Effector memory CD8-positive, alpha-beta T cell (primary cell): ENCODE results near the gene SLC29A1.
"Not testable (repeated sequence)": the region's sequence is repeated elsewhere in the genome, so short reads cannot be mapped to it uniquely, and the experiment has no call there.

Experiments
- ATAC-seq: fragments of 150-1000 bp; cut with Tn5 transposase; replicated peaks from 2 replicates; pipeline ENCODE4 v1.10.0; 2021; ENCODE audit warnings: mild to moderate bottlenecking, moderate library complexity
- DNase-seq, 3 experiments: peaks; one replicate each; pipeline ENCODE4 v3.0.0; 2021
- H3K27ac Mint-ChIP-seq, 2 donors: one replicate each; pipeline ENCODE4 v1.8.0; 2022; ENCODE audit warnings: mild to moderate bottlenecking in 2 of 2, mixed read lengths in 2 of 2, moderate library complexity in 2 of 2
- H3K27me3 Mint-ChIP-seq, 2 donors: one replicate each; pipeline ENCODE4 v1.8.0; 2022; ENCODE audit warnings: mixed read lengths in 2 of 2
- H3K36me3 Mint-ChIP-seq: one replicate; pipeline ENCODE4 v1.8.0; 2022; ENCODE audit warnings: mild to moderate bottlenecking, moderate library complexity, mixed read lengths; ENCODE audit not compliant: insufficient read depth
- H3K4me1 Mint-ChIP-seq, 2 donors: one replicate each; pipeline ENCODE4 v1.8.0; 2022; ENCODE audit warnings: low read depth in 2 of 2, mixed read lengths in 2 of 2
- H3K4me3 Mint-ChIP-seq, 2 donors: one replicate each; pipeline ENCODE4 v1.8.0; 2022; ENCODE audit warnings: mild to moderate bottlenecking in 2 of 2, mixed read lengths in 2 of 2, moderate library complexity in 2 of 2
- H3K9me3 Mint-ChIP-seq, 2 donors: one replicate each; pipeline ENCODE4 v1.8.0; 2022; ENCODE audit warnings: mixed read lengths in 2 of 2

Gene SLC29A1

DNA sequence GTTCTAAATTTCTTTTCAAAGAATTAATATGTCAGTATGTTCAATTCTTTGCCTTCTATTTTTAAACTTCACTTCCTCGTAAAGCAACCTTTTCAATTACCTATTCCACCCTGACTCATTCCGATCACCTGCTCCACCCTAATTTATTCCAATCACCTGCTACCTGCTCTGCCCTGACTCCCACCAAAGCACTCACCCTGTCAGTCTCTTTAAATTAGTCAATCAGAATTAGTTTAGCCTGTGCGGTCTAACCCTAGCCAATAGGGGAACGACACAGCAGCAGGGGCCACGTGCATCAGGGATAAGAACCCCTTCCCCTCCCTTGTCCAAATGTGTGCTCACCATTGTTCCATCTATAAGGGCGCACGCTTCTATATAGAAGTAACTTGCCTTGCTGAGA lies 38.0 kb upstream of the SLC29A1 start:
- ATAC-seq, H3K4me1 Mint-ChIP-seq, H3K9me3 Mint-ChIP-seq, DNase-seq, H3K4me3 Mint-ChIP-seq, H3K27ac Mint-ChIP-seq, H3K36me3 Mint-ChIP-seq: not testable (repeated sequence)
- peaks cover 16 to 29% of the 10 kb centered on the region in 2 donors for H3K27me3 Mint-ChIP-seq

DNA sequence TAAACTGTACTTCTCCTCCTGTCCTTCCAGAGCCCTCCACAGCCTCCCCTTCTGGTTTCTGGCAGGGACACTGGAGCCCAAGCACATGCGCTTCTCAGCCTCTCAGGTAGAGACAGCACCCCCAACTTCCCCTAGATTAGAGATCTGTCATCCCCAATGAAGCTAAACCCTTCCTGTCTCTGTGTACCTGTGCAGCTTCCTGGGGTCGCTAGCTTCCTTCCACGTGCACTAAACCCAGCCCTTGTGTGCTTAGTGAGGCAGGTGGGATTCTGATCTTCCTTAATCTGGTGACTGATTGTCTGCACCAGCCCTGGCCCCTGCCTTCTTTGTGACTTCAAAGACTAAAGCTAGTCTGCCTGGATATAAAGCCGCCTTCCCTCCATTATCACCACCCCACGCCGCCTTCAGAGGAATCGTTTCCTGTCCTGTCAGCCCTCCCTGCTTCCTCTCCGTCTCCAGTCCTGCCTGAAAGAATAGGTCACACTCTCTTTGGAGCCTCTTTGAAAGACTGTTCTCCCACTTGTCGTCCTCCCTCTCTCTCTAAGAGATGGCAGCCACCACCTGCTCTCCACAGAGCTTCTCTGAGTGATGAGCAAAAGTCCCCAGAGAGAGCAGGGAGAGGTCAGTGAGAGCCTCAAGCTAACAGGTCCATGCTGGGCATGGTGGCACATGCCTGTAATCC lies 37.3 kb upstream of the SLC29A1 start:
- H3K4me1 Mint-ChIP-seq, result peaks cover 5 to 6% of the 10 kb centered on the region in 2 donors
- no peaks in the 10 kb centered on the region for H3K9me3 Mint-ChIP-seq
- DNase-seq (no peak), ATAC-seq (peak; percentile 17)
- no peak overlapping the region for H3K27ac Mint-ChIP-seq
- peaks cover 16 to 29% of the 10 kb centered on the region in 2 donors for H3K27me3 Mint-ChIP-seq
- H3K36me3 Mint-ChIP-seq, result no peaks in the 10 kb centered on the region
- H3K4me3 Mint-ChIP-seq, result no peak overlapping the region

DNA sequence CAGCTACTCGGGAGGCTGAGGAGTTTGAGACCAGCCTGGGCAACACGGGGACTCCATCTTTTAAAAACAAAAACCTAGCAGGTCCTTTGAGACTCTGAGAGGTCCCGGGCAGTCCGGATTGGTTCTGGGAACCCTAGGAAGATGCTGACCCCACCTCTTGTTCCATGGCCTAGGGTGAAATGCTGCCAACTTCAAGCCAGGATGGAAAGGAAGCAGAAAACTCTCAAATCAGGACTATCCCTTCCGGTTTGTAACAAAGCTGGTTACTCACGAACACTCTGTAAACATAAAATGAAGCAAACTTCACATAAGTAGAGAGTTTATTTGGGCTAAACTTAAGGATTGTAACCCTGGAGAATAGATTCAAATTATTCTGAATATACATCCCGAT lies 36.8 kb upstream of the SLC29A1 start:
- ATAC-seq, result no peak
- H3K27ac Mint-ChIP-seq, result no peak overlapping the region

DNA sequence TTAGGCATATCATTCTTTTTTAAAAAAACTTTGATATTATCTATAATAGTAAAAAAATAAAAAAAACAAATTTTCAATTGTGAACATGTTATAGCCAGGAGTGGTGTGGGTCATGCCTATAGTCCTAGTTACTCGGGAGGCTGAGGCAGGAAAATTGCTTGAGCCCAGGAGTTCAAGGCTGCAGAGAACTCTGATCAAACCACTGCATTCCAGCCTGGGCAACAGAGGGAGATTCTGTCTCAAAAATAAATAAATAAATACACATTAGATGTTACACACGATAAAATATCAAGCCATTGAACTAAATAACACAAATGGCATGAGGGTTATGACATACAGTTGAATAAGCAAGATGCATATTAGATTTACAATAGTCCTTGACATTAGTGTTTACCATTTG lies 34.6 kb upstream of the SLC29A1 start:
- no peak overlapping the region for H3K4me3 Mint-ChIP-seq
- peaks cover 32 to 53% of the 10 kb centered on the region in 2 donors for H3K27me3 Mint-ChIP-seq
- no peaks in the 10 kb centered on the region for H3K9me3 Mint-ChIP-seq
- H3K36me3 Mint-ChIP-seq, result peaks cover 4% of the 10 kb centered on the region
- H3K4me1 Mint-ChIP-seq, result peaks cover 6 to 11% of the 10 kb centered on the region in 2 donors
- DNase-seq, result no peak
- no peak overlapping the region for H3K27ac Mint-ChIP-seq
- ATAC-seq, result no peak

More for the DNA sequence above, 36.8 kb upstream of the SLC29A1 start:
- Mint-ChIP-seq H3K27me3 (peaks cover 16 to 31% of the 10 kb centered on the region in 2 donors), H3K36me3 (no peaks in the 10 kb centered on the region), H3K9me3 (no peaks in the 10 kb centered on the region), H3K4me1 (peaks cover 5 to 6% of the 10 kb centered on the region in 2 donors), H3K4me3 (no peak overlapping the region)
- DNase-seq, result no peak

DNA sequence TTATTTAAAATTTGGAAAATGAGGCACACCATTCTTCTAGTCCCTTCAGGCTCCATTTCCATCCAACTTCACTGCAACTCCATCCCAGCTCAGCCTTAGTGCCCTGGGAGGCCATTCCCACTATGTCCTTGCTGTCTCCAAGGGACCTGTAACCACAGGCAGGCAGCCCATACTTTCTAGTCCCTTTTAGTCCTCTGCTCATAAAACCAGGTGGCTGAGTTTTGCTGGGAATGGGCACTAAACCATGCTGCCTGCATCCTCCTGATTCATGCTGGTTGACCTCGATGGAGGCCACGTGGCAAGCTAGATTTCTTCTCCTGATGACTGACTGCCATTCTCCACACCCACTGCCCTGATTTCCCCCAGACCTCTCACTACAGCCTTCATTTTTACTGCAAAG lies 34.1 kb upstream of the SLC29A1 start:
- Mint-ChIP-seq H3K27ac (no peak overlapping the region), H3K36me3 (peaks cover 7% of the 10 kb centered on the region), H3K9me3 (no peaks in the 10 kb centered on the region), H3K4me3 (no peak overlapping the region), H3K4me1 (peaks cover 6 to 11% of the 10 kb centered on the region in 2 donors), H3K27me3 (peaks cover 32 to 53% of the 10 kb centered on the region in 2 donors)
- no peak for DNase-seq
- ATAC-seq, result no peak

DNA sequence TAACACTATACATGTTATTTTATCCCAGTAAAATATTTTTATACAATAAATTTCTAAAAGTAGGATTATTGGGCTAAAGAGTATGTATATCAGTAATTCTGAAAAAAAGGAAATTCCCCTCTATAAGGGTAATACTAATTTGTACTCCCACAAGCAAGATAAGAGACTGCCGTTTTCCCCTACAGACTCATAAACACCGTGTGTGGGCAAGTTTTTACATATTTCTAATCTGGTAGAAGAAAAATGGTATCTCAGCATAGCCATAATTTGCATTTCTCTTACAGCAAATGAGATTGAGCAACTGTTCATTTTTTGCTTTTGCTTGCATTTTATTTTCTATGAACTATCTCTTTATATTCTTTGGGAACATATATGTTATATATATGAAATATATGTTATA lies 32.7 kb upstream of the SLC29A1 start:
- Mint-ChIP-seq H3K27ac (no peak overlapping the region), H3K9me3 (no peaks in the 10 kb centered on the region), H3K4me3 (no peak overlapping the region), H3K27me3 (peaks cover 24 to 46% of the 10 kb centered on the region in 2 donors), H3K4me1 (peaks cover 6 to 11% of the 10 kb centered on the region in 2 donors), H3K36me3 (peaks cover 7% of the 10 kb centered on the region)
- DNase-seq, result no peak
- no peak for ATAC-seq

DNA sequence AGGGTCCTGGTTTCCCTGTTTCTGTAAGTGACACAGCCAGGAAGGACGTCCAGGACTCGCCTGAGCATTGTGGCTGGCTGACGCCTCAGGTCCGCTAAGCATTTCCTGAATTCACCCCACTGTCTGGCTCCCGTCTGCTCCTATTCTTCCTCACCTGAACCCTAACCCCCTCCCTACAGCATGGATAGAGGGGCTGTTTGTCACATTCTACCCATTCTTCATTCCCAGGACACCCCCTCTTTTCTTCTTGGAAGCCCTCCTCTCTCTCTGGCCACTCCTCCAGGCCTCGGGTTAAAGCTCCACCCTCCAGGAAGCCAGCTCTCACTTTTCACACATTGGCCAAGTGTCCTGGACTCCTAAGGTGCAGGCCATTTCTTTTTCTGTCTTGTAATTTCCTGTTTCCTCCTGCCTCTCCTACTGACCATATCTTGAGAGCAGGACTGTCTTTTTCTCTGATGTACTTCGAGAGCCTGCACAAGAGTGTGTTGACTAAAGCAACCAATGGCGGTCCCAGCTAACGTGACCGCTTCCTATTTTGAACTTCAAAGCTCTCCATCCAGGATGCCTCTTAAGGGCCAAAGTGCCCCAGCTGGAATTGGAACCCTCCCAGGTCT lies 30.9 kb upstream of the SLC29A1 start:
- H3K36me3 Mint-ChIP-seq, result peaks cover 7% of the 10 kb centered on the region
- peak overlapping the region in 1 of 2 donors; percentile 5 for H3K27ac Mint-ChIP-seq
- H3K27me3 Mint-ChIP-seq, result peaks cover 16 to 36% of the 10 kb centered on the region in 2 donors
- peak overlapping the region in 1 of 2 donors; percentile 49 for H3K4me3 Mint-ChIP-seq
- ATAC-seq, result no peak
- H3K9me3 Mint-ChIP-seq, result no peaks in the 10 kb centered on the region
- H3K4me1 Mint-ChIP-seq, result peaks cover 0 to 6% of the 10 kb centered on the region in 2 donors
- DNase-seq, result no peak

DNA sequence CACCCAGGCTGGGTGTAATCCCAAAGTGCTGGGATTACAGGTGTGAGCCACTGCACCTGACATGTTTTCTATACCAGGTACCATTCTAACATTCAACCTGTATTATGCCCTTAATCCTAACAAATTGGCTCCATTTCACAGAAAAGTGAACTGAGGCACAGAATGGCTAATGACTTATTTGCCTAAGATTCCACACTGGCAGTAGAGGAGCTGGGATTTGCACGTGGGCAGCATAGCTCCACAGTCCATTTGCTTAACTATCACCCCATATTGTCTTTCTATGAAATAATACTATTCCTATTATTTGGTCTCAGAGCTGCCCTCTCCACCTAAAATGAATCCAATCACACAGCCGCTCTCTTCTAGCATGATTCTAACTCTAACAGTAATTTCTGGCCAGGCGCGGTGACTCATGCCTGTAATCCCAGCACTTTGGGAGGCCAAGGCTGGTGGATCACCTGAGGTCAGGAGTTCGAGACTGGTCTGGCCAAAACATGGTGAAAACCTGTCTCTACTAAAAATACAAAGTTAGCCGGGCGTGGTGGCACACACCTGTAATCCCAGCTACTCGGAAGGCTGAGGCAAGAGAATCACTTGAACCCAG lies 30.0 kb upstream of the SLC29A1 start:
- no peak for ATAC-seq
- H3K9me3 Mint-ChIP-seq, result no peaks in the 10 kb centered on the region
- DNase-seq, result no peak
- peaks cover 0 to 6% of the 10 kb centered on the region in 2 donors for H3K4me1 Mint-ChIP-seq
- no peak overlapping the region for H3K27ac Mint-ChIP-seq
- peaks cover 16 to 36% of the 10 kb centered on the region in 2 donors for H3K27me3 Mint-ChIP-seq
- no peak overlapping the region for H3K4me3 Mint-ChIP-seq
- peaks cover 7% of the 10 kb centered on the region for H3K36me3 Mint-ChIP-seq

DNA sequence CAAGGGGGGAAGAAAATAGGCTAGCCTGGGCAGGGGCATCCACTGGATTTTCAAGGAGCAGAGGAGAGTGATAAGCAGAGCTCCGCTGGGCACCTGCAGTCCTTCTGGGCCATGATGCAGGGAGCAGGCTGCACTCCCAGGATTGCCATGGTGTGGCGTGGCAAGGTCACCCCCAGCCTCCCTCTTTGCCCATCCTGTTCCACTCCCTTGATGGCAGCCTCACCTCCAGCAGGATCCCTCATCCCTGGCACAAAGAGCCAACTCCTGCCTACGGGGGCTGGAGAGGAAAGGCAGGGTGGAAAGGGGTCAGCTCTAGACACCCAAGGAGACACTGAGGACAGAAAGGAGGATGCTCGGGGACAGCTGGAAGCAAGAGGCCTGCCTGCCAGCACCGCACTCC lies 29.1 kb upstream of the SLC29A1 start:
- ATAC-seq (no peak), DNase-seq (no peak)
- Mint-ChIP-seq H3K4me1 (peaks cover 0 to 6% of the 10 kb centered on the region in 2 donors), H3K27me3 (peaks cover 22 to 36% of the 10 kb centered on the region in 2 donors), H3K36me3 (peaks cover 7% of the 10 kb centered on the region), H3K9me3 (no peaks in the 10 kb centered on the region), H3K4me3 (no peak overlapping the region), H3K27ac (no peak overlapping the region)

DNA sequence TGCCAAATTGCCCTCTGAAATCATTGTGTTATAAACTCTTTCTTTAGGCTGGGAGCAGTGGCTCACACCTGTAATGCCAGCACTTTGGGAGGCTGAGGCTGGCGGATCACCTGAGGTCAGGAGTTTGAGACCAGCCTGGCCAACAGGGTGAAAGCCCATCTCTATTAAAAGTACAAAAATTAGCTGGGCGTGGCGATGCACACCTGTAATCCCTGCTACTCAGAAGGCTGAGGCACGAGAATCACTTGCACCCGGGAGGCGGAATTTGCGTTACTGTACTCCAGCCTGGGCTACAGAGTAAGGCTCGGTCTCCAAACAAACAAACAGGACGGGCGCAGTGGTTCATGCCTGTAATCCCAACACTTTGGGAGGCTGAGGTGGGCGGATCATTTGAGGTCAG lies 27.0 kb upstream of the SLC29A1 start:
- DNase-seq, H3K27ac Mint-ChIP-seq, H3K9me3 Mint-ChIP-seq, H3K4me3 Mint-ChIP-seq, H3K36me3 Mint-ChIP-seq, H3K4me1 Mint-ChIP-seq, ATAC-seq: not testable (repeated sequence)
- peaks cover 31 to 48% of the 10 kb centered on the region in 2 donors for H3K27me3 Mint-ChIP-seq

DNA sequence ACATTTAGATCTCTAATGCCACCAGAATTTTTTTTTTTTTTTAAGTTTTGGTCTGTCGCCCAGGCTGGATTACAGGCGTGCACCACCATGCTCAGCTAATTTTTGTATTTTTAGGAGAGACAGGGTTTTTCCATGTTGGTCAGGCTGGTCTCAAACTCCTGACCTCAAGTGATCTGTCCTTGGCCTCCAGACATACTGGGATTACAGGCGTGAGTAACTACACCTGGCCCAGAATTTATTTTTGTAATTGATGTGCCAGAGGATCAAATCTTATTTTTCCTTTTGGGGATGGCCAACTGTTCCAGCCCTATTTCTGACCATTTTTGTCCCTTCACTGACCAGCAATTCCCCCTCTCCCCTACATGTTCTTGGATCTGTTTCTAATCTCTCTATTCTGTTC lies 24.7 kb upstream of the SLC29A1 start:
- Mint-ChIP-seq H3K4me1 (no peaks in the 10 kb centered on the region), H3K27ac (peak overlapping the region in 1 of 2 donors; percentile 15), H3K4me3 (no peak overlapping the region), H3K36me3 (peaks cover 4% of the 10 kb centered on the region), H3K27me3 (peaks cover 20 to 45% of the 10 kb centered on the region in 2 donors), H3K9me3 (no peaks in the 10 kb centered on the region)
- DNase-seq, result no peak
- no peak for ATAC-seq

DNA sequence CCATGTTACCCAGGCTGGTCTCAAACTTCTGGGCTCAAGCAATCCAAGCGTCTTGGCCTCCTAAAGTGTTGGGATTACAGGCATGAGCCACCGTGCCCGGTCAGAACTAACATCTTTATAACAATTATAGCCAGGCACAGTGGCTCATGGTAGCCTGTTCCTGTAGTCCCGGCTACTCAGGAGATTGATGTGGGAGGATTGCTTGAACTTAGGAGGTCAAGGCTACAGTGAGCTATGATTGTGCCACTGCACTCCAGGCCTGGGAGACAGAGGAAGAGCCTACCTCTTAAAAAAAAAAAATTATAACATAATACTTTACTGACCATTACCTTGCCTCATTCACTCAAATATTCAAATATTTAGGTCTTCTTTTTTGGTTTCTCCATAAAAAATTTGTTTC lies 23.5 kb upstream of the SLC29A1 start:
- H3K9me3 Mint-ChIP-seq, result no peaks in the 10 kb centered on the region
- H3K27me3 Mint-ChIP-seq, result peaks cover 20 to 37% of the 10 kb centered on the region in 2 donors
- ATAC-seq (no peak), DNase-seq (no peak)
- H3K4me1 Mint-ChIP-seq, result no peaks in the 10 kb centered on the region
- H3K27ac Mint-ChIP-seq, result no peak overlapping the region
- H3K36me3 Mint-ChIP-seq, result no peaks in the 10 kb centered on the region
- H3K4me3 Mint-ChIP-seq, result no peak overlapping the region

DNA sequence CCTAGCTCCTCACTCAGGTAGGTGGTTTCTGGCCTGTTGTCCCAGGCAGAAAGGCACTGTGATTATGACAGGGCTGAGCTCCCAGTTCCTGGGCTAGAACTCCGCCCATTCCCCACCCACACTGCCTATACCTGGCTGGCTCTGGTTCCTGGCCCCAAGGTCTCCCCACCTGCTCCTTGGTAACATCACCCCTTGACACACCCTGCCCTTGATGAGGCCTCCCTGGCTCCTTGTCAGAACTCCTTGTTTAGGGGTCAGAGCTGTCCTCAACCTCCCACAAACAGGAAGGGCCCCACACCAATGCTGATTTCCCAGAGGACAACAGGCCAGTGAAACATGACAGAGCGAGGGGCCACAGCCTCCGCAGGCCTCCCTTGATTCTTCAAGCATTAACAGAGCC lies 22.2 kb upstream of the SLC29A1 start:
- Mint-ChIP-seq H3K4me1 (no peaks in the 10 kb centered on the region), H3K27me3 (peaks cover 21 to 39% of the 10 kb centered on the region in 2 donors), H3K9me3 (no peaks in the 10 kb centered on the region), H3K27ac (no peak overlapping the region), H3K36me3 (no peaks in the 10 kb centered on the region), H3K4me3 (no peak overlapping the region)
- DNase-seq, result no peak
- ATAC-seq, result no peak
